ENCODE measurements around the gene ARCN1. TPM values are rescaled to one million over a fixed set of nuclear protein-coding genes. Genes with fewer than 3 reads are reported as not detected.
"Not testable (repeated sequence)": the region's sequence is repeated elsewhere in the genome, so short reads cannot be mapped to it uniquely, and the experiment has no call there.

ARCN1 gene
- total and polyA plus RNA-seq, 9 of the 15 experiments (the other 6 are each of a cell fraction or from before 2014, with no cell fraction given), result 30.0 to 224 (median 76.4) TPM

DNA sequence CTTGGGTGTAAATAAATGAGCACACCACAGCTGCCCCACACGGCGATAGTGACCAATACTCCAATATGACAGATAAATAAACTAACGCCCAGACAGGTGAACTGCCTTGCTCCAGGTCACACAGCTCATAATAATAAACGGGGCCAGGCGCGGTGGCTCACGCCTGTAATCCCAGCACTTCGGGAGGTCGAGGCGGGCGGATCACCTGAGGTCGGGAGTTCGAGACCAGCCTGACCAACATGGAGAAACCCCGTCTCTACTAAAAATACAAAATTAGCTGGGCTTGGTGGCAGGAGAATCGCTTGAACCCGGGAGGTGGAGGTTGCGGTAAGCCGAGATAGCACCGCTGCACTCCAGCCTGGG lies 39.2 kb downstream of the ARCN1 start:
- H3K79me2 ChIP-seq (ENCODE audit: control insufficient read depth, insufficient read depth, low read length); ATAC-seq; FAIRE-seq; H3K27me3 ChIP-seq (ENCODE audit: control insufficient read depth in 2 of 2, insufficient read depth in 2 of 2, low read length in 2 of 2); H3K9me3 ChIP-seq (replicated peaks; ENCODE audit: control insufficient read depth, insufficient read depth, low read depth, low read length); H4K20me1 ChIP-seq (replicated peaks; ENCODE audit: control insufficient read depth, insufficient read depth, low read length); H3K4me3 ChIP-seq; H3K9me1 ChIP-seq (ENCODE audit: control insufficient read depth, insufficient read depth, low read length); DNase-seq (ENCODE audit: extremely low read depth in 1 of 4, low spot score in 3 of 4); H3K9ac ChIP-seq (ENCODE audit: insufficient read depth in 1 of 2, low read depth in 2 of 2, low read length in 2 of 2); in situ Hi-C loops (cut with MboI); BruUV-seq (replicated peaks): not testable (repeated sequence)
- Histone ChIP-seq H3K4me2 (ENCODE audit: insufficient read depth, low read length) (peak overlapping the region; percentile 50; the same call in 1 of the 2 replicates), H3K4me1 (replicated peaks in 1 of 2; ENCODE audit: control insufficient read depth in 2 of 2, insufficient read depth in 2 of 2, low read length in 2 of 2) (peaks cover 18 to 50% of the 10 kb centered on the region in 2 experiments), H3K27ac (ENCODE audit: extremely low read depth, low read depth, low read length) (peak overlapping the region; percentile 38; the same call in 1 of the 3 replicates), H3K36me3 (ENCODE audit: control insufficient read depth, insufficient read depth, low read length) (peaks cover 20% of the 10 kb centered on the region), H2AFZ (ENCODE audit: low read depth, low read length) (peak overlapping the region; percentile 68; the same call in 1 of the 2 replicates)
- TF ChIP-seq HDAC1 (IDR thresholded peaks at IDR 0.05) (0 out of 4 replicates have a peak, but pooled peaks of 1 of the 2 experiments have one; percentile 4), HDAC2 (IDR thresholded peaks at IDR 0.05) (0 out of 2 replicates have a peak, but pooled peaks have one; percentile 9), ZBTB2 (IDR thresholded peaks at IDR 0.05) (peak; percentile 9; the same call in 1 of the 2 replicates), ZNF766 (CRISPR knock-in tag; conservative IDR thresholded peaks at IDR 0.05) (0 out of 2 replicates have a peak, but pooled peaks have one; percentile 1), GATA2 (CRISPR knock-in tag; IDR thresholded peaks at IDR 0.05) (0 out of 2 replicates have a peak, but pooled peaks have one; percentile 6), THRAP3 (IDR thresholded peaks at IDR 0.05; ENCODE audit: borderline replicate concordance) (0 out of 2 replicates have a peak, but pooled peaks have one; percentile 47)
- TF ChIP-seq, protein P1, sequence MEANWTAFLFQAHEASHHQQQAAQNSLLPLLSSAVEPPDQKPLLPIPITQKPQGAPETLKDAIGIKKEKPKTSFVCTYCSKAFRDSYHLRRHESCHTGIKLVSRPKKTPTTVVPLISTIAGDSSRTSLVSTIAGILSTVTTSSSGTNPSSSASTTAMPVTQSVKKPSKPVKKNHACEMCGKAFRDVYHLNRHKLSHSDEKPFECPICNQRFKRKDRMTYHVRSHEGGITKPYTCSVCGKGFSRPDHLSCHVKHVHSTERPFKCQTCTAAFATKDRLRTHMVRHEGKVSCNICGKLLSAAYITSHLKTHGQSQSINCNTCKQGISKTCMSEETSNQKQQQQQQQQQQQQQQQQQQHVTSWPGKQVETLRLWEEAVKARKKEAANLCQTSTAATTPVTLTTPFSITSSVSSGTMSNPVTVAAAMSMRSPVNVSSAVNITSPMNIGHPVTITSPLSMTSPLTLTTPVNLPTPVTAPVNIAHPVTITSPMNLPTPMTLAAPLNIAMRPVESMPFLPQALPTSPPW (CRISPR knock-in tag; IDR thresholded peaks at IDR 0.05), result peak; percentile 5; the same call in 1 of the 2 replicates
- TF ChIP-seq, protein P2, sequence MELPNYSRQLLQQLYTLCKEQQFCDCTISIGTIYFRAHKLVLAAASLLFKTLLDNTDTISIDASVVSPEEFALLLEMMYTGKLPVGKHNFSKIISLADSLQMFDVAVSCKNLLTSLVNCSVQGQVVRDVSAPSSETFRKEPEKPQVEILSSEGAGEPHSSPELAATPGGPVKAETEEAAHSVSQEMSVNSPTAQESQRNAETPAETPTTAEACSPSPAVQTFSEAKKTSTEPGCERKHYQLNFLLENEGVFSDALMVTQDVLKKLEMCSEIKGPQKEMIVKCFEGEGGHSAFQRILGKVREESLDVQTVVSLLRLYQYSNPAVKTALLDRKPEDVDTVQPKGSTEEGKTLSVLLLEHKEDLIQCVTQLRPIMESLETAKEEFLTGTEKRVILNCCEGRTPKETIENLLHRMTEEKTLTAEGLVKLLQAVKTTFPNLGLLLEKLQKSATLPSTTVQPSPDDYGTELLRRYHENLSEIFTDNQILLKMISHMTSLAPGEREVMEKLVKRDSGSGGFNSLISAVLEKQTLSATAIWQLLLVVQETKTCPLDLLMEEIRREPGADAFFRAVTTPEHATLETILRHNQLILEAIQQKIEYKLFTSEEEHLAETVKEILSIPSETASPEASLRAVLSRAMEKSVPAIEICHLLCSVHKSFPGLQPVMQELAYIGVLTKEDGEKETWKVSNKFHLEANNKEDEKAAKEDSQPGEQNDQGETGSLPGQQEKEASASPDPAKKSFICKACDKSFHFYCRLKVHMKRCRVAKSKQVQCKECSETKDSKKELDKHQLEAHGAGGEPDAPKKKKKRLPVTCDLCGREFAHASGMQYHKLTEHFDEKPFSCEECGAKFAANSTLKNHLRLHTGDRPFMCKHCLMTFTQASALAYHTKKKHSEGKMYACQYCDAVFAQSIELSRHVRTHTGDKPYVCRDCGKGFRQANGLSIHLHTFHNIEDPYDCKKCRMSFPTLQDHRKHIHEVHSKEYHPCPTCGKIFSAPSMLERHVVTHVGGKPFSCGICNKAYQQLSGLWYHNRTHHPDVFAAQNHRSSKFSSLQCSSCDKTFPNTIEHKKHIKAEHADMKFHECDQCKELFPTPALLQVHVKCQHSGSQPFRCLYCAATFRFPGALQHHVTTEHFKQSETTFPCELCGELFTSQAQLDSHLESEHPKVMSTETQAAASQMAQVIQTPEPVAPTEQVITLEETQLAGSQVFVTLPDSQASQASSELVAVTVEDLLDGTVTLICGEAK (IDR thresholded peaks at IDR 0.05), result 0 out of 2 replicates have a peak, but pooled peaks have one; percentile 5
- TF ChIP-seq, protein P2 (CRISPR knock-in tag; IDR thresholded peaks at IDR 0.05), result not testable (repeated sequence)
- WGBS (ENCODE audit: insufficient coverage, low coverage, missing lambda C conversion rate), result 42% methylated on average over 19 of the region's 19 CpGs
- POLR2A ChIA-PET, result interaction anchor here (1.1 kb wide), 1 partner anchor 10 kb away, joined by 3 read pairs; no protein-coding TSS in a partner anchor
- intact Hi-C loops (cut with micrococcal nuclease), result loop anchor here (1.0 to 2.0 kb wide), 2 partner anchors 16 to 47 kb away; no protein-coding TSS in a partner anchor
- CTCF ChIA-PET (ENCODE audit: low intra/inter-chr PET ratio), result interaction anchor here (0.6 to 1.4 kb wide), 3 partner anchors 16 to 345 kb away, joined by 3 to 4 read pairs (median 3); partner anchors contain the start of gene UPK2

All from K562 (cell line).